GM23338 (cell line): ENCODE data around the gene PLA2G6.

Source experiments
- CTCF ChIP-seq, 2 experiments: fragments of 200-600 bp in 1 of 2; sonication (generic) in 1 of 2; conservative IDR thresholded peaks; 2 replicates each; pipeline versions ENCODE4 v1.5.1 to v1.6.1; 2016 to 2017; ENCODE audit warnings: antibody characterized with exemption in 2 of 2, low read depth in 2 of 2, mild to moderate bottlenecking in 2 of 2, moderate library complexity in 1 of 2
- ETS1 ChIP-seq: IDR thresholded peaks from 2 replicates; pipeline ENCODE4 v1.6.1; 2016; ENCODE audit warnings: antibody characterized with exemption
- EZH2phosphoT487 ChIP-seq: fragments of 200-600 bp; sonication (generic); IDR thresholded peaks from one replicate; pipeline ENCODE4 v1.8.1; 2018; ENCODE audit warnings: antibody characterized with exemption; ENCODE audit not compliant: unreplicated experiment
- JUNB ChIP-seq: IDR thresholded peaks from one replicate; pipeline ENCODE4 v1.6.1; 2016; ENCODE audit warnings: antibody characterized with exemption; ENCODE audit not compliant: unreplicated experiment
- POLR2AphosphoS5 ChIP-seq: IDR thresholded peaks from 2 replicates; pipeline ENCODE4 v1.6.1; 2016; ENCODE audit warnings: antibody characterized with exemption, low read depth
- REST ChIP-seq: IDR thresholded peaks from one replicate; pipeline ENCODE4 v1.6.1; 2018; ENCODE audit warnings: antibody characterized with exemption; ENCODE audit not compliant: unreplicated experiment

GRCh38 chr22:38177926-38178604, 3.6 kb downstream of the PLA2G6 start:
- TF ChIP-seq REST, result no peak
- no peak for TF ChIP-seq EZH2phosphoT487
- TF ChIP-seq POLR2AphosphoS5, result no peak
- TF ChIP-seq CTCF (conservative IDR thresholded peaks at IDR 0.05; ENCODE audit: low read depth in 2 of 2), result no peak
- no peak for TF ChIP-seq ETS1
- TF ChIP-seq JUNB, result no peak
